ENCODE results near the gene NUDT22.

NUDT22 gene

GRCh38 chr11:64224891-64225607, 1.0 kb upstream of the NUDT22 start:
- H3K36me3 ChIP-seq (ENCODE audit: insufficient read depth, low read length) = peaks cover 33% of the 10 kb centered on the region
- TF ChIP-seq CTCF (IDR thresholded peaks at IDR 0.05; ENCODE audit: low read length) (no peak), EZH2 (IDR thresholded peaks at IDR 0.05; ENCODE audit: borderline replicate concordance, low read length) (no peak)
- H3K4me2 ChIP-seq (ENCODE audit: low read length) = peak overlapping the region; percentile 94
- H2AFZ ChIP-seq (ENCODE audit: low read length) = no peak overlapping the region
- H3K27ac ChIP-seq (ENCODE audit: low read depth, low read length, poor library complexity, severe bottlenecking) = peak overlapping the region; percentile 71
- H3K4me1 ChIP-seq (ENCODE audit: insufficient read depth, low read length, severe bottlenecking) = peaks cover 43% of the 10 kb centered on the region
- no peaks in the 10 kb centered on the region for H3K79me2 ChIP-seq (ENCODE audit: insufficient read depth, low read length)
- H3K9me2 ChIP-seq (ENCODE audit: low read depth, low read length) = no peaks in the 10 kb centered on the region
- peak overlapping the region; percentile 99 for H3K9ac ChIP-seq (ENCODE audit: low read length)
- no peaks in the 10 kb centered on the region for H3K27me3 ChIP-seq (ENCODE audit: insufficient read depth, low read length)
- peak overlapping the region; percentile 90 for H3K4me3 ChIP-seq (ENCODE audit: low read depth, low read length, poor library complexity, severe bottlenecking)
- no peaks in the 10 kb centered on the region for H3F3A ChIP-seq (ENCODE audit: insufficient read depth, low read length)
- no peaks in the 10 kb centered on the region for H3K9me3 ChIP-seq (ENCODE audit: low read length)
- H4K20me1 ChIP-seq (ENCODE audit: insufficient read depth, low read length) = no peaks in the 10 kb centered on the region

DNA sequence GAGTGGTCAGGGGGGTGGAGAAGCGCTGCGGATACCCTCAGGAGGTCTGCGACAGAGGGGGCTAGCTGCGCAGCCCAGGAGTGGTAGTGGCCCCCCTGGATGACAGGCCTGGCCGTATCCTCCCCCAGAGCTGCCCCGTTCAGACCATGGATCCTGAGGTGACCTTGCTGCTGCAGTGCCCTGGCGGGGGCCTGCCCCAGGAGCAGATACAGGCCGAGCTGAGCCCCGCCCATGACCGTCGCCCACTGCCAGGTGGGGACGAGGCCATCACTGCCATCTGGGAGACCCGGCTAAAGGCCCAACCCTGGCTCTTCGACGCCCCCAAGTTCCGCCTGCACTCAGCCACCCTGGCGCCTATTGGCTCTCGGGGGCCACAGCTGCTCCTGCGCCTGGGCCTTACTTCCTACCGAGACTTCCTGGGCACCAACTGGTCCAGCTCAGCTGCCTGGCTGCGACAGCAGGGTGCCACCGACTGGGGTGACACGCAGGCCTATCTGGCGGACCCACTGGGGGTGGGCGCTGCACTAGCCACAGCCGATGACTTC, 505 bp downstream of the NUDT22 start:
- Histone ChIP-seq H3K9me3 (ENCODE audit: low read length) (no peaks in the 10 kb centered on the region), H3K36me3 (ENCODE audit: insufficient read depth, low read length) (peaks cover 21% of the 10 kb centered on the region; the same call in 1 of the 2 replicates), H3K4me1 (ENCODE audit: insufficient read depth, low read length, severe bottlenecking) (peaks cover 50% of the 10 kb centered on the region), H3K9me2 (ENCODE audit: low read depth, low read length) (no peaks in the 10 kb centered on the region), H3K79me2 (ENCODE audit: insufficient read depth, low read length) (no peaks in the 10 kb centered on the region), H3K4me3 (ENCODE audit: low read depth, low read length, poor library complexity, severe bottlenecking) (peak overlapping the region; percentile 90), H3K27ac (ENCODE audit: low read depth, low read length, poor library complexity, severe bottlenecking) (peak overlapping the region; percentile 74), H3K9ac (ENCODE audit: low read length) (peak overlapping the region; percentile 99), H3F3A (ENCODE audit: insufficient read depth, low read length) (no peaks in the 10 kb centered on the region), H4K20me1 (ENCODE audit: insufficient read depth, low read length) (no peaks in the 10 kb centered on the region), H3K27me3 (ENCODE audit: insufficient read depth, low read length) (no peaks in the 10 kb centered on the region), H2AFZ (ENCODE audit: low read length) (no peak overlapping the region), H3K4me2 (ENCODE audit: low read length) (peak overlapping the region; percentile 94)
- TF ChIP-seq EZH2 (IDR thresholded peaks at IDR 0.05; ENCODE audit: borderline replicate concordance, low read length) = no peak
- TF ChIP-seq CTCF (IDR thresholded peaks at IDR 0.05; ENCODE audit: low read length) = no peak

DNA sequence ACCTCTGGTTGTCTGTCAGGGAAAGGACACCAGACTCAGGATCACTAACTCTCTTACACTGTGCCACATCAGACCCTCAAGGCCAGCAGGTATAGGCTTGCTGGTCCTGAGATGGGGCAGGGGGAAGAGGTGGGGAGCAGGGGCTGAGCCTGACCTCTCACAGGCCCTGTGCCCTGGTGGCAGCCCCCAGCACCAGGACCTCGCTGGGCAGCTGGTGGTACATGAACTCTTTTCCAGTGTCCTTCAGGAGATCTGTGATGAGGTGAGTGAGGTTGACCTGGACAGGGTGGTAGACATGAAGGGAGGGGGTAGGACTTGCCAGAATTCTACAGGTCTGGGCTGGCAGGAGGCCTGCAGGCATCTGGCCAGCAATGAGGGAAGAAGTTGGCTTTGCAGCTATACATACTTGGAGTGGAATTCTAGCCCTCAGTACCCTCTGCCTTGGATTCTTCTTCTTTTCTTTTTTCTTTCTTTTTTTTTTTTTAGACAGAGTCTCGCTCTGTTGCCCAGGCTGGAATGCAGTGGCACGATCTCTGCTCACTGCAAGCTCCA, 1.4 kb downstream of the NUDT22 start:
- H3K4me3 ChIP-seq (ENCODE audit: low read depth, low read length, poor library complexity, severe bottlenecking) = peak overlapping the region; percentile 90
- peak overlapping the region; percentile 99; the same call in 1 of the 2 replicates for H3K9ac ChIP-seq (ENCODE audit: low read length)
- H3K9me3 ChIP-seq (ENCODE audit: low read length) = no peaks in the 10 kb centered on the region
- peak overlapping the region; percentile 74 for H3K27ac ChIP-seq (ENCODE audit: low read depth, low read length, poor library complexity, severe bottlenecking)
- H3K27me3 ChIP-seq (ENCODE audit: insufficient read depth, low read length) = no peaks in the 10 kb centered on the region
- peaks cover 58% of the 10 kb centered on the region for H3K4me1 ChIP-seq (ENCODE audit: insufficient read depth, low read length, severe bottlenecking)
- no peak overlapping the region for H2AFZ ChIP-seq (ENCODE audit: low read length)
- H3K4me2 ChIP-seq (ENCODE audit: low read length) = peak overlapping the region; percentile 94
- H4K20me1 ChIP-seq (ENCODE audit: insufficient read depth, low read length) = no peaks in the 10 kb centered on the region
- peaks cover 20% of the 10 kb centered on the region; the same call in 1 of the 2 replicates for H3K36me3 ChIP-seq (ENCODE audit: insufficient read depth, low read length)
- H3K9me2 ChIP-seq (ENCODE audit: low read depth, low read length) = no peaks in the 10 kb centered on the region
- TF ChIP-seq CTCF (IDR thresholded peaks at IDR 0.05; ENCODE audit: low read length) = no peak
- no peak for TF ChIP-seq EZH2 (IDR thresholded peaks at IDR 0.05; ENCODE audit: borderline replicate concordance, low read length)
- H3K79me2 ChIP-seq (ENCODE audit: insufficient read depth, low read length) = no peaks in the 10 kb centered on the region
- H3F3A ChIP-seq (ENCODE audit: insufficient read depth, low read length) = no peaks in the 10 kb centered on the region

All from OCI-LY1 (cell line).